HEK293 (cell line): ENCODE results near the gene ITGB8.

ENCODE experiments used
- CTCF ChIA-PET: fragments of 350-600 bp; formaldehyde crosslinking; extraction: SDS; loops from one replicate; lab custom pipeline; 2021; ENCODE audit warnings: antibody characterized with exemption; lab: Yijun Ruan, JAX
- POLR2A ChIA-PET: fragments of 300-600 bp; formaldehyde crosslinking; extraction: SDS; loops from one replicate; lab custom pipeline; 2020; ENCODE audit warnings: antibody characterized with exemption, inconsistent platforms; lab: Yijun Ruan, JAX
- H3K27ac ChIP-seq: fragments of 200-500 bp; sonication (Bioruptor generic); 2 replicates; pipeline ENCODE4 v1.5.1; 2014; ENCODE audit warnings: low read depth, low read length, control low read depth, inconsistent platforms; ENCODE audit errors: extremely low read depth
- H3K36me3 ChIP-seq, 2 experiments: fragments of 200-500 bp in 1 of 2; sonication (Bioruptor generic) in 1 of 2; 1 replicate in 1 of 2; 2 replicates in 1 of 2; pipeline ENCODE4 v1.5.1; 2014 to 2017; ENCODE audit warnings: inconsistent platforms in 2 of 2, low read length in 2 of 2; ENCODE audit not compliant: control insufficient read depth in 2 of 2, insufficient read depth in 1 of 2
- H3K4me1 ChIP-seq: fragments of 200-500 bp; sonication (Bioruptor generic); 2 replicates; pipeline ENCODE4 v1.5.1; 2014; ENCODE audit warnings: mild to moderate bottlenecking, low read length, inconsistent platforms; ENCODE audit not compliant: control insufficient read depth, insufficient read depth
- H3K4me3 ChIP-seq: 2 replicates; pipeline ENCODE4 v1.5.1; 2011; ENCODE audit warnings: low read depth, mild to moderate bottlenecking, control low read depth, low read length, moderate library complexity
- H3K9me3 ChIP-seq: fragments of 200-500 bp; sonication (Bioruptor generic); 2 replicates; pipeline ENCODE4 v1.5.1; 2014; ENCODE audit warnings: low read depth, low read length, inconsistent platforms; ENCODE audit not compliant: control insufficient read depth, insufficient read depth
- EGR2 ChIP-seq: fragments of 450-650 bp; formaldehyde crosslinking; IDR thresholded peaks from 2 replicates; pipeline ENCODE4 v1.5.1; 2016; ENCODE audit warnings: low read depth, missing biosample characterization, missing genetic modification characterization
- HOXA7 ChIP-seq: sonication (generic); formaldehyde crosslinking; IDR thresholded peaks from 2 replicates; pipeline ENCODE4 v1.8.1; 2022; ENCODE audit warnings: missing genetic modification reagents, borderline replicate concordance
- IKZF3 ChIP-seq: fragments of 450-650 bp; IDR thresholded peaks from 2 replicates; pipeline ENCODE4 v1.5.0; 2018; ENCODE audit warnings: missing biosample characterization, mild to moderate bottlenecking, missing genetic modification characterization, moderate library complexity
- MYNN ChIP-seq: fragments of 450-650 bp; formaldehyde crosslinking; IDR thresholded peaks from 2 replicates; pipeline ENCODE4 v1.5.1; 2016; ENCODE audit warnings: missing biosample characterization, missing genetic modification characterization, borderline replicate concordance
- ZBTB48 ChIP-seq: fragments of 450-650 bp; formaldehyde crosslinking; IDR thresholded peaks from 2 replicates; pipeline ENCODE4 v1.5.1; 2016; ENCODE audit warnings: missing biosample characterization, missing genetic modification characterization
- ZFP3 ChIP-seq: fragments of 450-650 bp; formaldehyde crosslinking; IDR thresholded peaks from 2 replicates; pipeline ENCODE4 v1.5.1; 2016; ENCODE audit warnings: low read depth, missing biosample characterization, missing genetic modification characterization
- ZNF184 ChIP-seq: fragments of 450-650 bp; IDR thresholded peaks from 2 replicates; pipeline ENCODE4 v1.5.1; 2018; ENCODE audit warnings: missing biosample characterization, mild to moderate bottlenecking, missing genetic modification characterization
- ZNF416 ChIP-seq: fragments of 450-650 bp; formaldehyde crosslinking; IDR thresholded peaks from 2 replicates; pipeline ENCODE4 v1.5.1; 2016; ENCODE audit warnings: missing biosample characterization, missing genetic modification characterization
- ZNF473 ChIP-seq: fragments of 450-650 bp; formaldehyde crosslinking; IDR thresholded peaks from 2 replicates; pipeline ENCODE4 v1.5.1; 2017; ENCODE audit warnings: missing biosample characterization, missing genetic modification characterization
- ZNF544 ChIP-seq: fragments of 450-650 bp; formaldehyde crosslinking; IDR thresholded peaks from 2 replicates; pipeline ENCODE4 v1.5.0; 2017; ENCODE audit warnings: missing biosample characterization, missing genetic modification characterization
- ZNF560 ChIP-seq: fragments of 450-650 bp; formaldehyde crosslinking; IDR thresholded peaks from 2 replicates; pipeline ENCODE4 v1.5.1; 2017; ENCODE audit warnings: missing biosample characterization, missing genetic modification characterization, borderline replicate concordance
- ZNF776 ChIP-seq: fragments of 450-650 bp; formaldehyde crosslinking; IDR thresholded peaks from 2 replicates; pipeline ENCODE4 v1.5.0; 2017; ENCODE audit warnings: missing biosample characterization, missing genetic modification characterization, borderline replicate concordance
- ZNF843 ChIP-seq: fragments of 450-650 bp; formaldehyde crosslinking; IDR thresholded peaks from 2 replicates; pipeline ENCODE4 v1.5.1; 2016; ENCODE audit warnings: missing biosample characterization, missing genetic modification characterization
- TF ChIP-seq, protein P1 (sequence below): fragments of 450-650 bp; formaldehyde crosslinking; IDR thresholded peaks from 2 replicates; pipeline ENCODE4 v1.5.1; 2016; ENCODE audit warnings: missing biosample characterization, missing genetic modification characterization
- TF ChIP-seq, protein P2 (sequence below): fragments of 450-650 bp; formaldehyde crosslinking; IDR thresholded peaks from 2 replicates; pipeline ENCODE4 v1.5.1; 2016; ENCODE audit warnings: missing biosample characterization, missing genetic modification characterization, low read depth
- TF ChIP-seq, protein P3 (sequence below): fragments of 450-650 bp; formaldehyde crosslinking; IDR thresholded peaks from 2 replicates; pipeline ENCODE4 v1.5.1; 2016; ENCODE audit warnings: missing biosample characterization, missing genetic modification characterization
- TF ChIP-seq, protein P4 (sequence below): fragments of 450-650 bp; formaldehyde crosslinking; IDR thresholded peaks from 2 replicates; pipeline ENCODE4 v1.5.1; 2016; ENCODE audit warnings: missing biosample characterization, missing genetic modification characterization

ITGB8 gene

DNA sequence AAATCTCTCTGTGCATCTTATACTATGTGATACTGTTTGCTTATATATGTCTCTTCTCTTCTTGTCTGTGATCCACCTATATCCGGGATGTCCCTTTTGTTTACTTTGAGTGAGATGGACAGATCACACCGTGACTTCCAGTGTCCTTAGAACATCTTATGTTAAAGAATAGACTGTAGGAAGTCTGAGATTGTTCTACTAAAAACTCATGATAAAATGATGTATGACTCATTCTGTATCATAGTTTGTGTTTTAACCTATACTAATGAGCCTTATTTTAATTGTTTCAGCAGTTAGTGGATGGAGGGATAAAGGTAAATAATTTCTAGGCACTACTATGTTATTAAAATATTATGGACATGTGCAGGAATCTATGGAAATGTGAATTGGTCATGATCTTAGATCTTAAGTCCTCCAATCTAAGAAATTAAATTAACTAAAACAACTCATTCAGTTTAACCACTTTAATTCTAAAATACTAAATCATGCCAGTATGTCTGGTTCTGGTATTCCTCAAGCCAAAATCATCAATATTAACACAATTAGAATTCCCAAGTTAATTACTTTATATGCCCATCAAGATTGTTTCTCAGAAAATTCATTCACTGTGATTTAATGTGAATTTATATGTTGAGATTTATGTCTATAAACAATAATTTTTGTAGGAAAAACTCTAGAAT, 32.0 kb downstream of the ITGB8 start:
- no peaks in the 10 kb centered on the region for H3K36me3 ChIP-seq
- H3K4me3 ChIP-seq = no peak overlapping the region
- H3K4me1 ChIP-seq = no peaks in the 10 kb centered on the region
- H3K9me3 ChIP-seq = no peaks in the 10 kb centered on the region
- POLR2A ChIA-PET = no interaction called here
- CTCF ChIA-PET = no interaction called here
- TF ChIP-seq, protein P1, sequence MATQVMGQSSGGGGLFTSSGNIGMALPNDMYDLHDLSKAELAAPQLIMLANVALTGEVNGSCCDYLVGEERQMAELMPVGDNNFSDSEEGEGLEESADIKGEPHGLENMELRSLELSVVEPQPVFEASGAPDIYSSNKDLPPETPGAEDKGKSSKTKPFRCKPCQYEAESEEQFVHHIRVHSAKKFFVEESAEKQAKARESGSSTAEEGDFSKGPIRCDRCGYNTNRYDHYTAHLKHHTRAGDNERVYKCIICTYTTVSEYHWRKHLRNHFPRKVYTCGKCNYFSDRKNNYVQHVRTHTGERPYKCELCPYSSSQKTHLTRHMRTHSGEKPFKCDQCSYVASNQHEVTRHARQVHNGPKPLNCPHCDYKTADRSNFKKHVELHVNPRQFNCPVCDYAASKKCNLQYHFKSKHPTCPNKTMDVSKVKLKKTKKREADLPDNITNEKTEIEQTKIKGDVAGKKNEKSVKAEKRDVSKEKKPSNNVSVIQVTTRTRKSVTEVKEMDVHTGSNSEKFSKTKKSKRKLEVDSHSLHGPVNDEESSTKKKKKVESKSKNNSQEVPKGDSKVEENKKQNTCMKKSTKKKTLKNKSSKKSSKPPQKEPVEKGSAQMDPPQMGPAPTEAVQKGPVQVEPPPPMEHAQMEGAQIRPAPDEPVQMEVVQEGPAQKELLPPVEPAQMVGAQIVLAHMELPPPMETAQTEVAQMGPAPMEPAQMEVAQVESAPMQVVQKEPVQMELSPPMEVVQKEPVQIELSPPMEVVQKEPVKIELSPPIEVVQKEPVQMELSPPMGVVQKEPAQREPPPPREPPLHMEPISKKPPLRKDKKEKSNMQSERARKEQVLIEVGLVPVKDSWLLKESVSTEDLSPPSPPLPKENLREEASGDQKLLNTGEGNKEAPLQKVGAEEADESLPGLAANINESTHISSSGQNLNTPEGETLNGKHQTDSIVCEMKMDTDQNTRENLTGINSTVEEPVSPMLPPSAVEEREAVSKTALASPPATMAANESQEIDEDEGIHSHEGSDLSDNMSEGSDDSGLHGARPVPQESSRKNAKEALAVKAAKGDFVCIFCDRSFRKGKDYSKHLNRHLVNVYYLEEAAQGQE (tag by site-specific recombination) = no peak
- TF ChIP-seq ZFP3 (tag by site-specific recombination) (no peak), ZNF776 (tag by site-specific recombination) (no peak), ZNF473 (no peak), ZNF184 (tag by site-specific recombination) (no peak), ZNF416 (tag by site-specific recombination) (no peak), ZBTB48 (tag by site-specific recombination) (no peak)
- TF ChIP-seq, protein P2, sequence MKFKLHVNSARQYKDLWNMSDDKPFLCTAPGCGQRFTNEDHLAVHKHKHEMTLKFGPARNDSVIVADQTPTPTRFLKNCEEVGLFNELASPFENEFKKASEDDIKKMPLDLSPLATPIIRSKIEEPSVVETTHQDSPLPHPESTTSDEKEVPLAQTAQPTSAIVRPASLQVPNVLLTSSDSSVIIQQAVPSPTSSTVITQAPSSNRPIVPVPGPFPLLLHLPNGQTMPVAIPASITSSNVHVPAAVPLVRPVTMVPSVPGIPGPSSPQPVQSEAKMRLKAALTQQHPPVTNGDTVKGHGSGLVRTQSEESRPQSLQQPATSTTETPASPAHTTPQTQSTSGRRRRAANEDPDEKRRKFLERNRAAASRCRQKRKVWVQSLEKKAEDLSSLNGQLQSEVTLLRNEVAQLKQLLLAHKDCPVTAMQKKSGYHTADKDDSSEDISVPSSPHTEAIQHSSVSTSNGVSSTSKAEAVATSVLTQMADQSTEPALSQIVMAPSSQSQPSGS (tag by site-specific recombination) = no peak
- TF ChIP-seq, protein P3, sequence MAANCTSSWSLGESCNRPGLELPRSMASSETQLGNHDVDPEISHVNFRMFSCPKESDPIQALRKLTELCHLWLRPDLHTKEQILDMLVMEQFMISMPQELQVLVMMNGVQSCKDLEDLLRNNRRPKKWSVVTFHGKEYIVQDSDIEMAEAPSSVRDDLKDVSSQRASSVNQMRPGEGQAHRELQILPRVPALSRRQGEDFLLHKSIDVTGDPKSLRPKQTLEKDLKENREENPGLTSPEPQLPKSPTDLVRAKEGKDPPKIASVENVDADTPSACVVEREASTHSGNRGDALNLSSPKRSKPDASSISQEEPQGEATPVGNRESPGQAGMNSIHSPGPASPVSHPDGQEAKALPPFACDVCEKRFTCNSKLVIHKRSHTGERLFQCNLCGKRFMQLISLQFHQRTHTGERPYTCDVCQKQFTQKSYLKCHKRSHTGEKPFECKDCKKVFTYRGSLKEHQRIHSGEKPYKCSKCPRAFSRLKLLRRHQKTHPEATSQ (tag by site-specific recombination) = no peak
- no peak overlapping the region for H3K27ac ChIP-seq

DNA sequence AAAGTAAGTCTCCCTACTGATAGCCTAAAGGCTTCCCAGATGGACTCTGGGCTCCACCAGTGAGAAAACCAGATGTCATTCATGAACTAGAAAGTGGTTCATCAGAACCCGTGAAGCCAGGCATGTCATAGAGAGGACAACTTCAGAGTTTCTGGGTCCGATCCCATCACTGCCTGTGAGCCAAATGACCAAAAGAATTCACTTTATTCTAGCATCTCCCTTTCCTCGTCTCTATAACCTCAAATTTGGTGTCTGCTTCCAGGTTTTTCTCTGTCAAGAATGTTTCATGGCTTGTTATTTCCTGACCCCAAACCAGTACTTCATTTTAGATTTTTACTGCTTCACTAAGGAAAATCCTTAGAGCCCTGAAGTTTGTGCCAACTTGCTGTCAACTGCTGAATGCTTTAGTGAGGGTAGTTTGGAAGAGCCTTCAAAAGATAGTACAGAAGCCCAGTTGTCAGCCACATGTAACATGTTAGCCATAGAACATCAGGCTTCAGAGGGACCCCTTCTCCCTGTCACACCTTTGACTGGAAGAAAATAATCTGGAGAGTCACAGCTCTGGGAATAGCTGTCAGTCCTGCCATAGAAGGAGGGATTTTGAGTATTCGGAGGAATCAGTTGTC, 34.0 kb downstream of the ITGB8 start:
- TF ChIP-seq EGR2 (tag by site-specific recombination) (no peak), IKZF3 (tag by site-specific recombination) (no peak), HOXA7 (CRISPR knock-in tag) (no peak), ZNF843 (tag by site-specific recombination) (no peak), MYNN (tag by site-specific recombination) (no peak), ZNF776 (tag by site-specific recombination) (no peak), ZNF184 (tag by site-specific recombination) (no peak), ZNF560 (tag by site-specific recombination) (no peak), ZNF544 (tag by site-specific recombination) (no peak)
- TF ChIP-seq, protein P4, sequence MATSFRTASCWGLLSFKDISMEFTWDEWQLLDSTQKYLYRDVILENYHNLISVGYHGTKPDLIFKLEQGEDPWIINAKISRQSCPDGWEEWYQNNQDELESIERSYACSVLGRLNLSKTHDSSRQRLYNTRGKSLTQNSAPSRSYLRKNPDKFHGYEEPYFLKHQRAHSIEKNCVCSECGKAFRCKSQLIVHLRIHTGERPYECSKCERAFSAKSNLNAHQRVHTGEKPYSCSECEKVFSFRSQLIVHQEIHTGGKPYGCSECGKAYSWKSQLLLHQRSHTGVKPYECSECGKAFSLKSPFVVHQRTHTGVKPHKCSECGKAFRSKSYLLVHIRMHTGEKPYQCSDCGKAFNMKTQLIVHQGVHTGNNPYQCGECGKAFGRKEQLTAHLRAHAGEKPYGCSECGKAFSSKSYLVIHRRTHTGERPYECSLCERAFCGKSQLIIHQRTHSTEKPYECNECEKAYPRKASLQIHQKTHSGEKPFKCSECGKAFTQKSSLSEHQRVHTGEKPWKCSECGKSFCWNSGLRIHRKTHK (tag by site-specific recombination) = no peak
- POLR2A ChIA-PET = no interaction called here
- Histone ChIP-seq H3K36me3 (no peaks in the 10 kb centered on the region), H3K27ac (no peak overlapping the region), H3K9me3 (no peaks in the 10 kb centered on the region), H3K4me3 (no peak overlapping the region), H3K4me1 (no peaks in the 10 kb centered on the region)
- CTCF ChIA-PET = no interaction called here
